ENCODE measurements around the gene CXCL13. TPM values are rescaled to one million over a fixed set of nuclear protein-coding genes. Genes with fewer than 3 reads are reported as not detected.

The CXCL13 gene
- total RNA-seq, 2 donors from 2014 or later = not detected

DNA sequence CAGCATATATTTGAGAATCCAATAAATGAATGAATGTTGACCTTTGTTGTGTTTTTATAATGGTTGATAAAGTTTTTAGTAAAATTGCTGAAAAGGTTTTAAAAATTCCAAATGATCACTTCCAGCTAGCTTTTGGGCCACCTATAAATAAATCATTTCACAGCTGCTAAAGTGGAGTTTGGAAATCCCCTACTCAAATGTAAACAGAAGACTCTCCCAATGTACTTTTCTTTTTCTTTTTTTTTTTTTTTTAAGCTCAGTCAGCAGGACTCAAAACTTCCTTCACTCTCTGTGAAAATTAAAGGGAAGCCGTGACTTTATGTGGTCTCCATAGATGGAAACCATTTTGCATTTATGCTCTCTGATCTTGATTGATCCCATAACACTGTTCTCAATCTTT is 45.2 kb downstream of the CXCL13 start:
- Histone ChIP-seq H3K9ac (ENCODE audit: extremely low read depth, low read length, poor library complexity, severe bottlenecking) (no peak overlapping the region), H3K27me3 (ENCODE audit: control insufficient read depth, insufficient read depth, low read length, poor library complexity, severe bottlenecking) (no peaks in the 10 kb centered on the region), H3K4me3 (ENCODE audit: low read length) (no peak overlapping the region), H3K27ac (ENCODE audit: low read depth, low read length) (no peak overlapping the region), H3K36me3 (ENCODE audit: control insufficient read depth, insufficient read depth, low read length) (no peaks in the 10 kb centered on the region), H3K9me3 (ENCODE audit: control insufficient read depth, low read length) (peaks cover 13% of the 10 kb centered on the region), H3K4me1 (ENCODE audit: control insufficient read depth, insufficient read depth, low read length) (no peaks in the 10 kb centered on the region)
- DNase-seq = no peak
- TF ChIP-seq, protein P1, sequence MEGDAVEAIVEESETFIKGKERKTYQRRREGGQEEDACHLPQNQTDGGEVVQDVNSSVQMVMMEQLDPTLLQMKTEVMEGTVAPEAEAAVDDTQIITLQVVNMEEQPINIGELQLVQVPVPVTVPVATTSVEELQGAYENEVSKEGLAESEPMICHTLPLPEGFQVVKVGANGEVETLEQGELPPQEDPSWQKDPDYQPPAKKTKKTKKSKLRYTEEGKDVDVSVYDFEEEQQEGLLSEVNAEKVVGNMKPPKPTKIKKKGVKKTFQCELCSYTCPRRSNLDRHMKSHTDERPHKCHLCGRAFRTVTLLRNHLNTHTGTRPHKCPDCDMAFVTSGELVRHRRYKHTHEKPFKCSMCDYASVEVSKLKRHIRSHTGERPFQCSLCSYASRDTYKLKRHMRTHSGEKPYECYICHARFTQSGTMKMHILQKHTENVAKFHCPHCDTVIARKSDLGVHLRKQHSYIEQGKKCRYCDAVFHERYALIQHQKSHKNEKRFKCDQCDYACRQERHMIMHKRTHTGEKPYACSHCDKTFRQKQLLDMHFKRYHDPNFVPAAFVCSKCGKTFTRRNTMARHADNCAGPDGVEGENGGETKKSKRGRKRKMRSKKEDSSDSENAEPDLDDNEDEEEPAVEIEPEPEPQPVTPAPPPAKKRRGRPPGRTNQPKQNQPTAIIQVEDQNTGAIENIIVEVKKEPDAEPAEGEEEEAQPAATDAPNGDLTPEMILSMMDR (conservative IDR thresholded peaks at IDR 0.05) = no peak
- Mint-ChIP-seq H3K9me3 (peaks cover 20% of the 10 kb centered on the region), H3K4me1 (peaks cover 2% of the 10 kb centered on the region), H3K4me3 (no peak overlapping the region), H3K36me3 (ENCODE audit: low read depth) (no peaks in the 10 kb centered on the region), H3K27ac (no peak overlapping the region), H3K27me3 (ENCODE audit: insufficient read depth) (no peaks in the 10 kb centered on the region)
- WGBS, 2 experiments (ENCODE audit: insufficient coverage in 1 of 2, insufficient read length in 1 of 2) = 94% methylated on average over 1 of the region's 1 CpG; no CpG with 5 or more reads in 1 of the 2 experiments

GRCh38 chr4:77651820-77652219 is 46.2 kb downstream of the CXCL13 start:
- no peaks in the 10 kb centered on the region for H3K4me1 ChIP-seq (ENCODE audit: control insufficient read depth, insufficient read depth, low read length)
- DNase-seq = no peak
- Mint-ChIP-seq H3K4me3 (no peak overlapping the region), H3K36me3 (ENCODE audit: low read depth) (no peaks in the 10 kb centered on the region), H3K4me1 (peaks cover 2% of the 10 kb centered on the region), H3K27ac (no peak overlapping the region), H3K9me3 (peaks cover 10% of the 10 kb centered on the region), H3K27me3 (ENCODE audit: insufficient read depth) (no peaks in the 10 kb centered on the region)
- H3K9ac ChIP-seq (ENCODE audit: extremely low read depth, low read length, poor library complexity, severe bottlenecking) = no peak overlapping the region
- no peak overlapping the region for H3K4me3 ChIP-seq (ENCODE audit: low read length)
- TF ChIP-seq, protein P1 (conservative IDR thresholded peaks at IDR 0.05) = no peak
- no peak overlapping the region for H3K27ac ChIP-seq (ENCODE audit: low read depth, low read length)
- H3K9me3 ChIP-seq (ENCODE audit: control insufficient read depth, low read length) = peaks cover 5% of the 10 kb centered on the region
- H3K36me3 ChIP-seq (ENCODE audit: control insufficient read depth, insufficient read depth, low read length) = no peaks in the 10 kb centered on the region
- H3K27me3 ChIP-seq (ENCODE audit: control insufficient read depth, insufficient read depth, low read length, poor library complexity, severe bottlenecking) = no peaks in the 10 kb centered on the region

GRCh38 chr4:77652237-77652897 is 46.7 kb downstream of the CXCL13 start:
- DNase-seq = no peak
- Histone ChIP-seq H3K27ac (ENCODE audit: low read depth, low read length) (no peak overlapping the region), H3K36me3 (ENCODE audit: control insufficient read depth, insufficient read depth, low read length) (no peaks in the 10 kb centered on the region), H3K27me3 (ENCODE audit: control insufficient read depth, insufficient read depth, low read length, poor library complexity, severe bottlenecking) (no peaks in the 10 kb centered on the region), H3K4me1 (ENCODE audit: control insufficient read depth, insufficient read depth, low read length) (no peaks in the 10 kb centered on the region), H3K9me3 (ENCODE audit: control insufficient read depth, low read length) (no peaks in the 10 kb centered on the region), H3K4me3 (ENCODE audit: low read length) (no peak overlapping the region), H3K9ac (ENCODE audit: extremely low read depth, low read length, poor library complexity, severe bottlenecking) (no peak overlapping the region)
- no peak overlapping the region for H3K27ac Mint-ChIP-seq
- H3K27me3 Mint-ChIP-seq (ENCODE audit: insufficient read depth) = no peaks in the 10 kb centered on the region
- H3K36me3 Mint-ChIP-seq (ENCODE audit: low read depth) = no peaks in the 10 kb centered on the region
- peaks cover 4% of the 10 kb centered on the region for H3K9me3 Mint-ChIP-seq
- H3K4me3 Mint-ChIP-seq = no peak overlapping the region
- WGBS, 2 experiments (ENCODE audit: insufficient coverage in 1 of 2, insufficient read length in 1 of 2) = 89 to 93% methylated on average over 5 of the region's 5 CpGs
- peaks cover 2% of the 10 kb centered on the region for H3K4me1 Mint-ChIP-seq
- TF ChIP-seq, protein P1 (conservative IDR thresholded peaks at IDR 0.05) = no peak

Measured in endodermal cell (in vitro differentiated cells).